Small intestine (tissue), 7 donors: ENCODE data around the gene SPNS3. TPM values are rescaled to one million over a fixed set of nuclear protein-coding genes. Genes with fewer than 3 reads are reported as not detected.

ENCODE experiments used
- DNase-seq, 2 donors: peaks; one replicate each; pipeline versions ENCODE4 v3.0.0 to v3.0.0-alpha.2; 2013
- FAIRE-seq: peaks from 2 replicates; lab custom pipeline; 2012; peaks lifted over from hg19 to GRCh38; lab: Jason Lieb, UNC
- H3K27ac ChIP-seq, 3 donors: one replicate each; pipeline ENCODE4 v1.5.1; 2013; ENCODE audit warnings: low read length in 2 of 3, mild to moderate bottlenecking in 2 of 3, control low read depth in 1 of 3, inconsistent platforms in 1 of 3, low read depth in 1 of 3, moderate library complexity in 1 of 3
- H3K27me3 ChIP-seq, 3 donors: one replicate each; pipeline ENCODE4 v1.6.1; 2013; ENCODE audit warnings: low read length in 3 of 3, inconsistent platforms in 1 of 3; ENCODE audit not compliant: control insufficient read depth in 3 of 3, insufficient read depth in 3 of 3
- H3K36me3 ChIP-seq, 3 donors: one replicate each; pipeline ENCODE4 v1.6.1; 2013; ENCODE audit warnings: low read length in 3 of 3, inconsistent platforms in 1 of 3, low read depth in 1 of 3, mild to moderate bottlenecking in 1 of 3, moderate library complexity in 1 of 3; ENCODE audit not compliant: control insufficient read depth in 3 of 3, insufficient read depth in 2 of 3
- H3K4me1 ChIP-seq, 3 donors: one replicate each; pipeline ENCODE4 v1.6.1; 2013; ENCODE audit warnings: low read length in 2 of 3, inconsistent platforms in 1 of 3, low read depth in 1 of 3, mild to moderate bottlenecking in 1 of 3, moderate library complexity in 1 of 3; ENCODE audit not compliant: control insufficient read depth in 3 of 3, insufficient read depth in 2 of 3
- H3K4me3 ChIP-seq, 3 donors: one replicate each; pipeline ENCODE4 v1.5.1; 2013; ENCODE audit warnings: low read length in 3 of 3, control low read depth in 1 of 3, inconsistent platforms in 1 of 3, low read depth in 1 of 3, mild to moderate bottlenecking in 1 of 3, moderate library complexity in 1 of 3
- H3K9me3 ChIP-seq, 2 donors: one replicate each; pipeline ENCODE4 v1.6.1; 2013; ENCODE audit warnings: low read depth in 1 of 2, low read length in 1 of 2; ENCODE audit not compliant: control insufficient read depth in 2 of 2, insufficient read depth in 1 of 2
- WGBS, 3 donors: extraction: QIAGEN DNeasy Blood & Tissue Kit; methylation state at CpG; one replicate each; pipeline ENCODE4 v1.1.7; 2013; 5-methylcytosine and 5-hydroxymethylcytosine counted together
- polyA plus RNA-seq, 4 donors: library from polyadenylated mRNA; stranded (reverse) in 3 of 4; unstranded in 1 of 4; fragments of 200-250 nt in 3 of 4; fragments of 120-200 nt in 1 of 4; gene quantifications; one replicate each; pipeline versions ENCODE4 v1.2.1 to v1.2.3, GENCODE V29; 2013
- donor health status: healthy with polysubstance abuse.
- donor health status: control.
- donor health status: control.
- donor health status: Bipolar disorder and iron deficiency.
- donor health status: healthy.

The SPNS3 gene
- polyA plus RNA-seq, 4 donors: 0.45 to 8.1 (median 2.4) TPM

- WGBS, 3 donors: 55 to 64% (median 59%) methylated on average over 21 to 23 of the region's 23 CpGs
- DNase-seq (peak in 1 of 2 donors; percentile 51), FAIRE-seq (no peak)
- Histone ChIP-seq H3K4me1 (peaks cover 0 to 29% (median 0%) of the 10 kb centered on the region in 3 donors), H3K9me3 (no peaks in the 10 kb centered on the region), H3K27ac (peak overlapping the region in 1 of 3 donors; percentile 66), H3K4me3 (no peak overlapping the region), H3K36me3 (peaks cover 0 to 83% (median 2%) of the 10 kb centered on the region in 3 donors), H3K27me3 (no peaks in the 10 kb centered on the region)
These were observed 100.1 kb downstream of the SPNS3 start for GRCh38 chr17:4533523-4534504.

GRCh38 chr17:4534515-4534914, 100.8 kb downstream of the SPNS3 start:
- H3K36me3 ChIP-seq: peaks cover 0 to 90% (median 4%) of the 10 kb centered on the region in 3 donors
- peak overlapping the region in 1 of 3 donors; percentile 66 for H3K27ac ChIP-seq
- FAIRE-seq (no peak), DNase-seq (no peak)
- H3K9me3 ChIP-seq: no peaks in the 10 kb centered on the region
- no peak overlapping the region for H3K4me3 ChIP-seq
- WGBS, 3 donors: 67 to 73% (median 72%) methylated on average over 15 to 17 of the region's 17 CpGs
- H3K27me3 ChIP-seq: no peaks in the 10 kb centered on the region
- H3K4me1 ChIP-seq: peaks cover 0 to 29% (median 0%) of the 10 kb centered on the region in 3 donors

DNA sequence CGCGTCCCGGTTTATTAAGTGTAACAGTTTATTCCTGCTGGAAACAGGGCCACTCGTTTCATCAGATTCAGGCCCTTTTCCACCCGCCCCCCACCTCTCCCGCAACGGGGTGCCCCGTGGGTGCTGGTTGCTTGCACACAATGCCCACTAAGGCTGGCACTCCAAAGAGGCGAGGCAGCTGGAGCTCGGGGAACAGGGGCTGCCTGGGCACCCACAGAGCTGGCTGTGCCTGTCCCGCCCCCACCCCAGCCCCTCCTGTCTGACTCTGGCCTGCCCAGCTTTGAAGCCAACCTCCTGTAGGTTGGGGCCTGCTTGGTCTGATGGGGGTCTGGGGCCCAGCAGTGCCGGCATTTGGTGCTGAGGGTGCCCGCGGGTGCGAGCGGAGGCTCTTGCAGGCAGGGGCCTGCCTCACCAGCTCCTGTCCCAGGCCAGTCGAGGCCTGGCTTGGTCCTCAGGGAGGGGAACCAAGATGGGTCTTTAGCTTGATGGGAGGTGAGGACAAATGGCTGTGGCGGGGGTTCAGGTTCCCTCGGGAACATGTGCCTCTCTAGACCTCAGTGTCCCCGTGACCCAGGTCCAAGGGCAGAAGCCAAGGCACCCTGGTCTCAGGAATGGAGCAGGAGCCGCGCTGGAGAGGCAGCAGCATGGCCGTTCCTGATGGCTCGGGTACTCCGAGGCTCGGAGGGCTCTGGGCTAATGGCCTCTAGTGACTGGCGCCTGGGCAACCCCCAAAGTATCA, 101.4 kb downstream of the SPNS3 start:
- FAIRE-seq (no peak), DNase-seq (no peak)
- H3K4me3 ChIP-seq: no peak overlapping the region
- peak overlapping the region in 1 of 3 donors; percentile 66 for H3K27ac ChIP-seq
- peaks cover 0 to 93% (median 5%) of the 10 kb centered on the region in 3 donors for H3K36me3 ChIP-seq
- H3K9me3 ChIP-seq: no peaks in the 10 kb centered on the region
- 79 to 81% (median 80%) methylated on average over 26 to 27 of the region's 27 CpGs for WGBS, 3 donors
- peaks cover 0 to 29% (median 0%) of the 10 kb centered on the region in 3 donors for H3K4me1 ChIP-seq
- no peaks in the 10 kb centered on the region for H3K27me3 ChIP-seq

DNA sequence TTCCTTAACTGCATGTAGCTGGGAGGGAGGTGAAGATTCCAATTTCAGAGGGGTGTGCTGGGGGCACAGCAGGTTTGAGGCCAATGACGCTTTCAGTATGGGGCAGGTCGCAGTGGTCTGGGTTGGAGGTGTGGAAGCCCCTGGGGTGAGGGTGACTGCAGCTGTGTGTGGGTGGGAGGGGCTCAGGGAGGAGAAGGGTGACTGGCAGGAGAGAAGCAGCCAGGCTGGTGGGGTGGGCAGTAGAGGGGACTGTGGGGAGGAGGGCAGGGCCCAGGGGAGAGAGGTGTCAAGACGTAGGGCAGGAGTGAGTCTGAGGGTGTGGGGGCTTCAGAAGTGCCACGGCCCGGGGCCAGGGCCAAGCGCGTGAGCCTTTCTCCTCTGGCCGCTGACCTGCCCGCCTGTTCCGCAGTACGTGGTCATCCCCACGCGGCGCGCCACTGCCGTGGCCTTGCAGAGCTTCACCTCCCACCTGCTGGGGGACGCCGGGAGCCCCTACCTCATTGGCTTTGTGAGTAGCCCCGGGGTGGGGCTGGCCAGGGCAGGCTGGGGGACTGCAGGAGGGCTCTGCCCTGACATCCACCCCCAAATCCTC, 102.0 kb downstream of the SPNS3 start:
- Histone ChIP-seq H3K36me3 (peaks cover 0 to 93% (median 5%) of the 10 kb centered on the region in 3 donors), H3K4me1 (peaks cover 0 to 33% (median under 1%) of the 10 kb centered on the region in 3 donors), H3K4me3 (no peak overlapping the region), H3K9me3 (no peaks in the 10 kb centered on the region), H3K27me3 (no peaks in the 10 kb centered on the region), H3K27ac (peak overlapping the region in 1 of 3 donors; percentile 45)
- WGBS, 3 donors: 84 to 90% (median 87%) methylated on average over 12 to 19 of the region's 19 CpGs
- FAIRE-seq (no peak), DNase-seq (no peak)

GRCh38 chr17:4536259-4536741, 102.6 kb downstream of the SPNS3 start:
- peak in 1 of 2 donors; percentile 69 for DNase-seq
- H3K4me1 ChIP-seq: peaks cover 0 to 39% (median 2%) of the 10 kb centered on the region in 3 donors
- no peak for FAIRE-seq
- H3K9me3 ChIP-seq: no peaks in the 10 kb centered on the region
- peak overlapping the region in 1 of 3 donors; percentile 45 for H3K27ac ChIP-seq
- no peaks in the 10 kb centered on the region for H3K27me3 ChIP-seq
- WGBS, 3 donors: 54 to 77% (median 58%) methylated on average over 12 to 19 of the region's 19 CpGs
- no peak overlapping the region for H3K4me3 ChIP-seq
- H3K36me3 ChIP-seq: peaks cover 0 to 93% (median 9%) of the 10 kb centered on the region in 3 donors

GRCh38 chr17:4536742-4537411, 103.1 kb downstream of the SPNS3 start:
- Histone ChIP-seq H3K27ac (peak overlapping the region in 1 of 3 donors; percentile 39), H3K36me3 (peaks cover 0 to 93% (median 11%) of the 10 kb centered on the region in 3 donors), H3K4me1 (peaks cover 0 to 44% (median 2%) of the 10 kb centered on the region in 3 donors), H3K4me3 (no peak overlapping the region), H3K27me3 (no peaks in the 10 kb centered on the region), H3K9me3 (no peaks in the 10 kb centered on the region)
- WGBS, 3 donors: 51 to 77% (median 65%) methylated on average over 15 to 18 of the region's 18 CpGs
- DNase-seq (no peak), FAIRE-seq (no peak)
